Brain microvascular endothelial cell (primary cell): ENCODE results near the gene CYB5R4.
"Not testable (repeated sequence)": the region's sequence is repeated elsewhere in the genome, so short reads cannot be mapped to it uniquely, and the experiment has no call there.

Source experiments
- DNase-seq: peaks from one replicate; pipeline ENCODE4 v3.0.0-alpha.2; 2020
- H3K27ac ChIP-seq: fragments of 250-450 bp; sonication (Bioruptor Pico); 2 replicates; pipeline ENCODE4 v1.5.1; 2020; ENCODE audit warnings: mild to moderate bottlenecking, moderate library complexity
- H3K27me3 ChIP-seq: fragments of 250-450 bp; sonication (Bioruptor Pico); replicated peaks from 2 replicates; pipeline ENCODE4 v1.5.1; 2020; ENCODE audit warnings: mild to moderate bottlenecking
- H3K36me3 ChIP-seq: fragments of 250-450 bp; sonication (Bioruptor Pico); replicated peaks from 2 replicates; pipeline ENCODE4 v1.5.1; 2020; ENCODE audit warnings: mild to moderate bottlenecking
- H3K4me3 ChIP-seq: 2 replicates; pipeline ENCODE4 v1.5.1; 2011; ENCODE audit warnings: low read depth, mild to moderate bottlenecking, control low read depth, low read length, moderate library complexity
- in situ Hi-C: cut with HindIII; loops from 2 replicates; pipeline ENCODE4 v1.10.0; 2017; ENCODE audit warnings: low sequenced_read_pairs, low pct_ligation_motif_present
- TF ChIP-seq, protein P1 (sequence below): IDR thresholded peaks from 2 replicates; pipeline ENCODE4 v1.5.1; 2011; ENCODE audit warnings: low read depth, mild to moderate bottlenecking, moderate library complexity, low read length, control low read depth, inconsistent platforms; ENCODE audit errors: missing control alignments

The CYB5R4 gene

DNA sequence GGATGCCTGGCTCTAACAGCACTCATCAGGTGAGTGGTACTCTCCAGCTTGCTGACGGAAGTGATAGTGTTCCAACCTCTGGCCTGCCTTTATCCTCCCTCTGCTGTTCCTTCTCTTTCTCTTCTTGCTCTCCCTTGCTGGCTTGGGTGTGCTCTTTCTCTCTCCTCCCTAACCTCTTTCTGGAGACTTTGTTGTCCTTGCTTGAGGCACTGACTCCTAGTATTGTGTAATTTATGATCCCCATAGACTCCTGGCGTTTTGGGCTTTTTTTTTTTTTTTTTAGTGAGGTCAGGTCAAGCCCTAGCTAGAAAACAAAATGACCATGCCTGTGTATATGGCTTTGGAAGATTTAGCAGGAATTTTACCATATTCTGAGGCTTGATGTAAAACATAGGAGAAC is 89.4 kb downstream of the CYB5R4 start:
- no peak overlapping the region for H3K27ac ChIP-seq
- in situ Hi-C loops, result no loop called here
- no peak overlapping the region for H3K4me3 ChIP-seq
- no peaks in the 10 kb centered on the region for H3K36me3 ChIP-seq
- H3K27me3 ChIP-seq, result no peaks in the 10 kb centered on the region
- no peak for DNase-seq
- TF ChIP-seq, protein P1, sequence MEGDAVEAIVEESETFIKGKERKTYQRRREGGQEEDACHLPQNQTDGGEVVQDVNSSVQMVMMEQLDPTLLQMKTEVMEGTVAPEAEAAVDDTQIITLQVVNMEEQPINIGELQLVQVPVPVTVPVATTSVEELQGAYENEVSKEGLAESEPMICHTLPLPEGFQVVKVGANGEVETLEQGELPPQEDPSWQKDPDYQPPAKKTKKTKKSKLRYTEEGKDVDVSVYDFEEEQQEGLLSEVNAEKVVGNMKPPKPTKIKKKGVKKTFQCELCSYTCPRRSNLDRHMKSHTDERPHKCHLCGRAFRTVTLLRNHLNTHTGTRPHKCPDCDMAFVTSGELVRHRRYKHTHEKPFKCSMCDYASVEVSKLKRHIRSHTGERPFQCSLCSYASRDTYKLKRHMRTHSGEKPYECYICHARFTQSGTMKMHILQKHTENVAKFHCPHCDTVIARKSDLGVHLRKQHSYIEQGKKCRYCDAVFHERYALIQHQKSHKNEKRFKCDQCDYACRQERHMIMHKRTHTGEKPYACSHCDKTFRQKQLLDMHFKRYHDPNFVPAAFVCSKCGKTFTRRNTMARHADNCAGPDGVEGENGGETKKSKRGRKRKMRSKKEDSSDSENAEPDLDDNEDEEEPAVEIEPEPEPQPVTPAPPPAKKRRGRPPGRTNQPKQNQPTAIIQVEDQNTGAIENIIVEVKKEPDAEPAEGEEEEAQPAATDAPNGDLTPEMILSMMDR, result no peak

DNA sequence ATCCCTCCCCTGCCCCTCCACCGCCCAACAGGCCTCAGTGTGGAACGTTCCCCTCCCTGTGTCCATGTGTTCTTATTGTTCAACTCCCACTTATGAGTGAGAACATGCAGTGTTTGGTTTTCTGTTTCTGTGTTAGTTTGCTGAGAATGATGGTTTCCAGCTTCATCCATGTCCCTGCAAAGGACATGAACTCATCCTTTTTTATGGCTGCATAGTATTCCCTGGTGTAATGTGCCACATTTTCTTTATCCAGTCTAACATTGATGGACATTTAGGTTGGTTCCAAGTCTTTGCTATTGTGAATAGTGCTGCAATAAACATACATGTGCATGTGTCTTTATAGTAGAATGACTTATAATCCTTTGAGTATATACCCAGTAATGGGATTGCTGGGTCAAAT is 91.9 kb downstream of the CYB5R4 start:
- H3K4me3 ChIP-seq, H3K27ac ChIP-seq, H3K27me3 ChIP-seq, in situ Hi-C loops, DNase-seq, H3K36me3 ChIP-seq: not testable (repeated sequence)

DNA sequence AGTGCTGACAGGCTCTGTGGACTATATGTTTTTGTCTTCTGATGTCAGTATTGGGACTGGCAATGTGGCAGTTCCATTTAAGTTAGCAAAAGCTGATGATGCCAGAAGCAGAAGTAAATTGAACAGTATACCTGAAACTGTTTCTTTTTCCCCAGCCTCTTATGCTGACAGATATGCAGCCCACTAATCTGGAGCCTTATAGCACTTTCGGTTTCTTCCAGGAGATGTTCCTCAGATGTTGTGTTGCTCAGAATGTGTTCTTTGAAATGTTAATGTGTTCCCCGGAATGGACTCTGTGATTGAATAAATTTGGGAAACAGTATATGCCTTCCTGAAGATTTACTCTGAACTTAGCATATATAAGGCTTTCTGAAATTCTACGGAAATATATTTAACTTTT is 93.3 kb downstream of the CYB5R4 start:
- no peaks in the 10 kb centered on the region for H3K27me3 ChIP-seq
- TF ChIP-seq, protein P1, result no peak
- in situ Hi-C loops, result no loop called here
- H3K27ac ChIP-seq, result no peak overlapping the region
- H3K36me3 ChIP-seq, result no peaks in the 10 kb centered on the region
- DNase-seq, result no peak
- H3K4me3 ChIP-seq, result no peak overlapping the region

DNA sequence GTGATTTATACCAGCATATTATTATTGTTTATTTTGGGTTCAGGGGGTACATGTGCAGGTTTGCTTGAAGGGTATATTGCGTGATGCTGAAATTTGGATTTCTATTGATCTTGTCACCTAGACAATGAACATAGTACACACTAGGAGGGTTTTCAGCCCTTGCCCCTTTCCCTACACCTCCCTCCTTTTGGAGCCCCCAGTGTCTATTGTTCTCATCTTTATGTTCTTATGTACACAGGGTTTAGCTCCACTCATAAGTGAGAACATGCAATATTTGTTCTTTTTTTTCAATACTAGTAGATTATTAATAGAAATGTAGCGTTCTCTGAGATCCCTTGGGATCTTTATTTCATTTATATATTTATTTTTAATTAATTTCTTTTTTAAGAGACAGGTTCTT is 94.9 kb downstream of the CYB5R4 start:
- in situ Hi-C loops, result no loop called here
- no peak for DNase-seq
- Histone ChIP-seq H3K27me3 (no peaks in the 10 kb centered on the region), H3K4me3 (no peak overlapping the region), H3K27ac (no peak overlapping the region), H3K36me3 (no peaks in the 10 kb centered on the region)
- TF ChIP-seq, protein P1, result no peak

DNA sequence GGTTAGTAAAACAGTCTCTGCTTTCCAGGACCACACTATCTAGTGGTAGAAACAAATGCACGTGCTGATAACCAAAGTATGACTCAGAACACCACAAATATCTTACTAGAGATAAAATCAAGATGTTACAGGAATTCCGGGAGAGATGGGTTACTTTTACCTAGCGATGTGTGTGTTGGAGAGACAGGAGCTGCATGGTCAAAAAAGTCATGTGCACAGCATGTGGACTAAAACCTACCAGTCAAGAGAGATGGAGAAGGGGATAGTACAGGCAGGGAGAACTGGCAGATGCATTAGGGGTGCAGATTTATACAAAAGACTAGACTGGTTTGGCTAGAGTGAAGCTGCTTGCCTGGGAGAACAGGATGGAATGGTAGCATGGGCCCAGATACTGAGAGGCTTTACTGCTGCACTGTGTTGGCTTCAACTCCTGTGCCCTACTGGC is 98.8 kb downstream of the CYB5R4 start:
- in situ Hi-C loops, result no loop called here
- peak; percentile 26 for DNase-seq
- TF ChIP-seq, protein P1, result no peak
- Histone ChIP-seq H3K27ac (no peak overlapping the region), H3K36me3 (no peaks in the 10 kb centered on the region), H3K4me3 (no peak overlapping the region), H3K27me3 (no peaks in the 10 kb centered on the region)

DNA sequence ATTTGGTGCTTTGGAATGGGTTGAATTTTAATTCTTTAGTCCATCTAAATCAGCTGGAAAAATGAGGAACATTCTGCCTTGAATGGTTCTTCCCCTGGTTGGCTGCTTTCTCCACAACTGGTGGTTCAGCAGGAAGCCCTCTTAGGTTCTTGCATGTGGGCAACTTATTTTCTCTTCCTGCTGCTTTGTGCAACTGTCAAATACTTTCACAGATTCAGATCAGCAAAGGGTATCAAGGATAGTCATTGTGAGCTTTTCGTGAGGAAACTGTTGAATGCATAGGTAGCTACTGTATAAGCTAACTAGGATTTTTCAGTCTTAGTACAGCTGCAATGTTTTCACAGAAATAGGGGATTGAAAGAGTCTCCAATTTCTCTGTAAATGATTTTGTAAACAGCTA is 101.2 kb downstream of the CYB5R4 start:
- DNase-seq, result no peak
- no peaks in the 10 kb centered on the region for H3K36me3 ChIP-seq

More for the DNA sequence above, 101.2 kb downstream of the CYB5R4 start:
- H3K4me3 ChIP-seq, result no peak overlapping the region
- in situ Hi-C loops, result no loop called here
- TF ChIP-seq, protein P1, result no peak
- H3K27ac ChIP-seq, result no peak overlapping the region
- no peaks in the 10 kb centered on the region for H3K27me3 ChIP-seq
